ENCODE results near the gene DCANP1.
"Not testable (repeated sequence)": the region's sequence is repeated elsewhere in the genome, so short reads cannot be mapped to it uniquely, and the experiment has no call there.

DCANP1 gene, protein sequence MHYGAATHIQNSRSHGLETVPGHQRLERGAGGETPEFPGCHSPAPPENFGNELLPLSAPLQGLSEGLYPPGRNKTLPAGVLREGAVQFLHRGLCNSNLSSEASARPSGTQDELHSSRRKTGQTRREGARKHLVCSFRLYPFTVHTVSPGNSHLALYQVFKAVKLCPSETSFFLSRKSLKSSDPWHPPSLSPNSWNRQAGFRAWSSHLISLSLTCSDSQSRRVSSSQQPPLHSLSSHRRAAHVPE

DNA sequence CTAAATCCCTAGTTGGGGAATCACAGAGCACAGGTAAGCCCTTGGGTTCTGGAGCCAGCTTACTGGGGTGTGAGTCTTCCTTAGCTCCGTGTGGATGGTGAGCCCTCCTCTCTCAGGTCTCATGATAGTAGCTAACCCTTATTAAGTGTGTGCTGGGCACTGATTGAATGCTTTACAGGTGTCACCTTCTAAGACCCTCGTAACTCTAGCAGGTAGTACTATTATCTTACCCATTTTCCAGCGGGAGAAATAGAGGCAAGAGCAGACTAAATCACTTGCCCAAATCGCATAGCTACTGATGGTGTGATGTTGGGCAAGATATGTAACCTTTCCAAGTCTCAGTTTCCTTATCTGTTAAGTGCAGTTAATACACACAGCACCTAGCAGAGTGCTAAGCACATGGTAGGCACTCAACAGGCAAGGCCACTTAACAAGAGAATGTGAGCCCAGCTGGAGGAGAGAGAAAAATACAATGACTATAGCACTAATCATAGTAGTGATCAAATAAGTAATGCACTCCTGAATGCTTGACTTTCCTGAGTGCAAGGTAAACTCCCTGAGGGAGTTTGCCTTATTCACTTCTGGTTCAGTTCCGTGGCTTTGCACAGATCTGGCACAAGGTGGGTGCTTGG lies at the start of gene DCANP1:
Gene DCANP1, minus strand, starts transcription at position 51 of the 632 bp plus-strand sequence. CDS start 240 bp downstream, outside the sequence.
- DNase-seq = no peak

DNA sequence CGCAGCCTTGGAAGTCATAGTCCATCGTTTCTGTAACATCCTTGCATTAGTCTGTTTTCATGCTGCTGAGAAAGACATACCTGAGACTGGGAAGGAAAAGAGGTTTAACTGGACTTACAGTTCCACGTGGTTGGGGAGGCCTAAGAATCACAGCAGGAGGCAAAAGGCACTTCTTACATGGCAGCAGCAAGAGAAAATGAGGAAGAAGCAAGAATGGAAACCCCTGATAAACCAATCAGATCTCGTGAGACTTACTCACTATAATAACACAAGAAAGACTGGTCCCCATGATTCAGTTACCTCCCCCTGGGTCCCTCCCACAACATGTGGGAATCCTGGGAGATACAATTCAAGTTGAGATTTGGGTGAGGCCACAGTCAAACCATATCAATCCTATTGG lies 48.4 kb upstream of the DCANP1 start:
- not testable (repeated sequence) for DNase-seq

DNA sequence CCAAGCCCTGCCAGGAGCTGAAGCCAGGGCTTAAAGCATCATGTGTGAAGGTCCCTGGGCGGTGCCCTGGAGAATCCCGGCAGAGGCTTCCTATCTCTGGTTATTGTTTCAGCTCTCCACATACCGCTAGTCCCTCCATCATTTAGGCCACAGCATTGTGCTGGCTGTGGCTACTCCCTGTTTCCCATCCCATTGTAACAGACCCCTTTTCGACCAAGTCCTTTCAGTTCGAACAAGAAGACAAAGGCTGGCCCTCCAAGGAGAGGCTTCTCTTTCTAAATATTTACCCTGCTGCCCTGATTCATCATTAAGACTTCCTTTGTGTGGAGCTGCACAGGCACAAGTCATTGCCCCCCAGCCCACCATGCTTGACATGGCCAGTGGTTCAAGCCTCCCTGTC lies 47.0 kb upstream of the DCANP1 start:
- no peak for DNase-seq

DNA sequence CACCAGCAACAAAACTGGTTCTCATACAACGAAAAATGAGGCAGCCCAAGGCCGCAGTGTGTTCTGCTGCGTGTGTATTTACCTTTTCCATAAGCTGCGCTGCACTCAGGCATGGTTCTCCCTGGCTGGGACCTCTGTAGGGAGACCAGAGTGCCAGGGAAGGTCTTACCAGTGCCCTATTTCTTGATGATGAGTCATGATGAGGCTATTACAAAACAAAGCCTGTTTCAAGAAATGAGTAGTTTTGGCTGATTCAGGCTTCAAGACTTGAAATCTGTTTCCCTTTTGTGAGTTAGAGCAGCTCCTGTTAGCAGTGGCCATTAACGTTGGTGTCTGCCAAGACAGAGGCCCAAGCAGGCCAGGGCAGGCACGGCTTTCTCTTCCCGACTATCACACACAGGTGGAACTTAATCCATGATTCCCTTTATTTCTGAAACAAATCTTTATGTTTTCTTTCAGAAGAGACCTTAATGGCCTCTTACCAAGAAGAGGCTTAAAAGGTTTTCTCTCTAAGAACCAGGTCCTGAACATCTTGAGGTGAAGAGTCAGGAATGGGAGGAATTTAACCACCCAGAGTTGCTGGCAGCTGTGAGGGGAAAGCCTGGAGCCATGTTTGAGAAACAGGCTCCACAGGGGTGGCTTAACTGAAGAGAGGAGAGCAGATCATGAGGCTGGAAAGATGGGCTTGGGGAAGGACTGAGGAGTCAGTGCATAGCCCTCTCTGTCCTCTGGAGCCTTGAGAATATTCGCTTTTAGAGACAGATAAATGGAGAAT lies 46.4 kb upstream of the DCANP1 start:
- no peak for DNase-seq

DNA sequence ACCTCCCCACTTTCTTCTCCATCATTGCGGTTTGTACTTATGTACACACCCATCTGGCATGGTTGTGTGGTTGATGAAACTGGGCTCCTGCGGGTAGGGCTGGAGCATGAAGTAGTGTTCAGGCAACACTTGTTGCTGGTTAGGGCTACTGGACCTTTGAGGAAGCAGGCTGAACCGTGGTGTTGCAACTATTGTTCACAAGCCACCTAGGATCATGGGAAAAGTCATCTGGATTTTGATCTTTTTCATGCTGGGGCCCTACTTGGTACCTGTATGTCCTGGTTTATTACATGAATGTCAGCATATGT lies 45.1 kb upstream of the DCANP1 start:
- DNase-seq = no peak

DNA sequence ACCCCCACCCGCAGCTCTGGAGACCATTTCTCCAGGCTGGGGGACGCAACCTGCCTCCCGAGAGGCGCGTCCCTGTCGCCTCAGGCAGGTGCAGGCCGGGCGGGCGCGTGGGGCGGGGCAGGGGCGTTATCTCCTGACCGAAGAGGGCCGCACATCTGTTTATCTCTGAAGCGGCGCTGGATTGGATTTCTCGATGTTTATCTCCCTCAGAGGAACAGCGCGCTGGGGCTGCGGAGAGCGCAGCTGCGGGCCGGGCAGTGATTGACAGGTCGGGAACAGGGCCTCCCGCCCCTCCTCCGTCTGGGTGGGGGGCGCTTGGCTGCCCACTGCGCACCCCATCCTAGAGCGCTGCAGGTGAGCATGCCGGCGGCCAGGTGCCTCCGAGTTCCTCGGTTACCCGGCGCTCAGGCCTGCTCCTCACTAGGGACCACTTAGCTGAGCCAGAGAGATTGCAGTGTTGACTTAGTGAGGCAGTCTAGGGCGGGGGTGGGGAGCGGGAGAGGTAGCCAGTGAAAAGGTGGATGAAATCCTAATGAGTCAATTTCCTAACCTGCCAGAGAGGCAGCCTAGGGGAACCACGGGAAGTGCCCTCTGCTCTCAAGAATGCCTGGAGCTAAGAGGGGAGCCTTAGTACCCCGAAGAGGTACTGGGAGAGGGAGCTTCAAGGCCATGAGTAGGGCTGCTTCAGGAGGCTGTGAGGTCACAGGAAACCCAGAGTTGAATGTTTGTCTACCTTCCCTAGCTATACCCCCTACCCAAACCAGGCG lies 44.6 kb upstream of the DCANP1 start:
- no peak for DNase-seq

DNA sequence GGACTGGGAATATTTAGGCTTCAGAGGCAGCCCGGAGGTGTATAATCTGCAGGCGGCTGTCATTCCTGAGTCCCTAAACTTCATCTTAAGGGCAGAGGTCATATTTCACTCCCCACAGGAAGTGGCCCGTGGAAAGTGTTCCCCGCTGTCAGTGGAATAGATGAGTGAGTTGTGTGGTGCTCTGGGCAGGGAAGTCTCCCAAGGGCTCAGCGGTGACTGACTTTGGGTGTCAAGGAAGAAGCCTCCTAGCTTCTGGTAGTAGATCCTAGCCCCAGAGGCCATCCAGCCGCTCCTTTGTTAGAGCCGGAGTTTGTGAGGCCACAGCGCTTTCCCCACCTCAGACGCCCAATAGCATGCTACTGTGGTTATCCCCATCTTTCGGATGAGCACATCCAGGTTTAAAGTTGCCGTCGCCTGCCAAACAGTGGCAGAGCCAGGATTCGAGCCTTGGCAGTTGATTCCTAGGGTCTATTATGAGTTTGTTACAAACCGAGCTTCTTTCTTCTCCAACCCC lies 43.9 kb upstream of the DCANP1 start:
- DNase-seq = no peak

DNA sequence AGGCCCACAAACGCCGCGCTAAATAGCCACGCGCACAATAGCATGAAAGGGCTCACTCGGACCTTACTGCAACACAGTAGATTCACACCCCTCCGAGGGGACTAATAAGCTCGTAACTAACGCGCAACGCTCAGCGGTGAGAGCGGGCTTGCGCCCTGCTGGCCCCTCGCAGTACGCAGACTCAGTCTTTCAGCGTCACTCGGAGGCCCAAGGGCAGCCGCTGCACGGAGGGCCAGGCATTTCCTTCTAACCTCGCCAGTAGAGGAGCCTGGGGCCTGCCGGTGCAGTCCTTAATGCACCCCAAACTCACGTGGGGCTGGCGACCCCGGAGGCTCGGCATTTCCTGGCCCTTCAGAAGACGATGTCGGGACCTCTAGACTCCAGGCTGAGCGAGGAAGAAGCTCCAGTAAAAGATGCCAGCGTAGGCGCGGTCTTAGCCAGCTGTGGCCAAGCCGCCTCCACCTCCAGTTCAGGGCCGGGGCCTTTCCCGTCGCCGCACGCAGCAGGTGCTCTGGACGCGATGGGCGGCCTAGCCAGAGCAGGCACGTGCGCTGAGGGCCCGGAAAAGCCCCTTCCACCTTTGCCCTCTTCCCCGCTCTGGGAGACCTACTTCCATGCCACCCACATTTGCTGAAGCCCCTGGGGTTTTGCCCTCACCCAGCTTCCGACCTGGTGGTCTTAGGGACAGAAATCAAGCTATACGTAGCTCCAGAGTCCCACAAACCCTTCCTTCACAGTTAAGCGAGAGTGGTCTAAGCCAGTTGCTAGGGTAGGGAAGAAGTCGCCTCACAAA lies 43.3 kb upstream of the DCANP1 start:
- no peak for DNase-seq

DNA sequence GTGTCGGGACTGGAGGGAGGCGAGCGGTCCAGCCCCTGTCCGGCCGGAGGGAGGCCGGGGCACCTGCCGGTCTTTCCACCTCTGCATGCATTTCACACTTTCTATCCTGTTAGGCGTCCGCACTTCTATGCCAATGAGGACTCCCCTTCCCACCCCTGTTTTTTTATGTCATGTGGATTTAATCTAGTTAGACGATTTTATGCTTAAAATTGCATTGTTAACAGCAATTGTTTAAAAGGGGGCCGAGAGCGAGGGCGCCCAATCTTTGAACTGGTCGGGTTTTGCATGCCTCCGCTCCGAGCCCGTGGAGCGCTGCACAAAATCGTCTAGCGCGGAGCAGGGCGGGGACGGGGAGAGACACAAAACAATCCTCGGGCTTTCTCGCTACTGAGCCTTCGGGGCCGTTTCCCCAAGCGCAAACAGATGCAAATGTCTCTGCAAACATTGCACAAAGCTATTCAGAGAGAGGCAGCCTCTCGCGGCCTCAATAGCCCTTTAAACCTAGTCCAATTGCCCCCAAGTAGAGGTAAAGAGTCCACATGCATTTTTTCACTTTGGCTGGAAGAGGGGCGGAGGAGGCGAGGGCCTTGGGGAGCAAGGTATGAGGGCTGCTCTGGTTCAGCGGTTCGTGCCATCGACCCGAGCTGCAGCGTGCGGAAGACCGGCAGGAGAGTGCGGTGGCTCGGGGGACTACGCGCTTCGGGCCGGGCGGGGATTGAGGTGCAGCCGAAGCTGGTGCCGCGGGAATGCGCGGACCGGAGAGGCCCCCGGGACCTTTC lies 42.5 kb upstream of the DCANP1 start:
- DNase-seq = no peak

DNA sequence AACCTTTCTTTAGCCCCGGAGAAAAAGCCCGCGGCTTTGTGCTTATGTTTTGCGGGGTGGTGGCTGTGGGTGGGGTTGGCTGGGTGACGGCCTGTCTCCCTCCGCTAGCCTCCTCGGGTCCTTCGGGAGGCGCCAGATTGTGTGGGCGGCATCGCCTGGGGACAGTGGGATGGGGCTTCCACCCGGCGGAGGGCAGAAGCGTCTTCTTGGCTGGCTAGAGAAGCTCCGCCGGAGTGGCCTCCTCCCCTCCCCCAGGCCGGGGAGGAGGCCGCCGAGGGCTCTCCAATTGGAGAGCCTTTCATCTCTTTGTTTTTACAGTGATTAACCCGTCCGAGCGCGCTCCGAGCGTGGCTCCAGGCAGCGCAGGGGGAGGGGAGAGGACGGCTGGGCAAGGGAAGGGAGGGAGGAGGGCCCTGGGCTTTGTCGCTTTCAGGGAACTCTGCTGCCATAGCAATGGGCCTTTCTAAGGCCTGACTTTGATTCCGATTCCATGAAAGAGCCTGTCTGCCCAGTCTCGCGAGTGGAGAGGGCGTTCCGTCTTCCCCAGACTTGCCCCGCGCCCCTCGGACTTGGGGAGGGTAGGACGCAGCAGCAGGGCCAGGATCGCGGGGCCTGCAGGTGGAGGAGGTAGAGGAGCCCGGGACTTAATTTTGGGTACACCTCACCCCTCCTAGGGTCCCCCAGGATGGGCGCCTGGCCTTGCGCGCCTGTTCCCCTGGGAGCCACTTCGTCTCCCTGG lies 41.7 kb upstream of the DCANP1 start:
- DNase-seq = no peak

DNA sequence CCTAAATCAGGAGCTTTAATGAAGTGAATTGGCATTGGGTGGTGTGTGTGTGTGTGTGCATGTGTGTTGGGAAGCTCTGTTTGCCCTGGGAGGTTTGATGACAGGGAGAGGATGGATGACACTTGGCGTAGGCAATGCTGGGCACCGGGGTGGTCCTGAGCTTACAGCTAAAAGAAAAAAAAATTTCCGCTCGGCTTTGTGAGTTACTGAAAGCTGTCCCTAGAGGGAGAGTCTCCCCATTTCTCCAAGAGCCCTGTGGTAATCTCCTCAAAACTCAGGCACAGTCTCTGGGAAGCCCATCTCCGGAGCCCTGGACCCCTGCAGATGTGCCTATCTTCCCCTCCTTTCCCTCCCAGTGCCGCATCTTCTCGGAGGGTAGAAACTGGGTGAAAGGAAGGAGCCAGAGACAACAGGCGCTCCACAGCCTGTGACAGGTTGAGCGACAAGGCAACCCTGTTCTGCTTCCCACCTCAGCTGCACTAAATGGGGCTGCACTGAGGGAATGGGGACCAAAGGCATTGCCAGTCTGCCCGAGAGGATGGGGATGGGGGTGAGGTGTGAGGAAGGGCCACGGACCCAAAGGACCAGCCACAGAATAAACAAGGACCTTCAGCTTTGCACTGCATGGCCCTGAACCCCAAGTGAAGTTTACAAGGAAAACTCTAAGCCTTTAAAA lies 40.8 kb upstream of the DCANP1 start:
- DNase-seq = no peak

DNA sequence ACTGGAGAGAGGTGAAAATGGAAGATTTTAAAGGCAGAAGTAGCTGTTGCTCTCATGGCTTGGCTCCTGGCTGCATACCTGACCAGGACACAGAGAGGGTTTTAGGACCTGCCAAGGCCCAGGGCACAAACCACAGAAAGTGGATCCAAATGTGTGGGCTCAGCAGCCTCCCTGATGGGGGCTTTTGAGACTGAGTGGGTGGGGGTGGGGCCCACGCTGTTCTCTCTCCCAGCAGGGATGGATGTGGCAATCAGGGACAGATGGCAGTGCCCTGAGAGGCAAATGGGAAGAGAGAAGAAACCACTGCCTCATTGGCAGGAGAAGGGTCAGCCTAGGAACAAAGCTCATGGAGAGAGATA lies 39.9 kb upstream of the DCANP1 start:
- no peak for DNase-seq

DNA sequence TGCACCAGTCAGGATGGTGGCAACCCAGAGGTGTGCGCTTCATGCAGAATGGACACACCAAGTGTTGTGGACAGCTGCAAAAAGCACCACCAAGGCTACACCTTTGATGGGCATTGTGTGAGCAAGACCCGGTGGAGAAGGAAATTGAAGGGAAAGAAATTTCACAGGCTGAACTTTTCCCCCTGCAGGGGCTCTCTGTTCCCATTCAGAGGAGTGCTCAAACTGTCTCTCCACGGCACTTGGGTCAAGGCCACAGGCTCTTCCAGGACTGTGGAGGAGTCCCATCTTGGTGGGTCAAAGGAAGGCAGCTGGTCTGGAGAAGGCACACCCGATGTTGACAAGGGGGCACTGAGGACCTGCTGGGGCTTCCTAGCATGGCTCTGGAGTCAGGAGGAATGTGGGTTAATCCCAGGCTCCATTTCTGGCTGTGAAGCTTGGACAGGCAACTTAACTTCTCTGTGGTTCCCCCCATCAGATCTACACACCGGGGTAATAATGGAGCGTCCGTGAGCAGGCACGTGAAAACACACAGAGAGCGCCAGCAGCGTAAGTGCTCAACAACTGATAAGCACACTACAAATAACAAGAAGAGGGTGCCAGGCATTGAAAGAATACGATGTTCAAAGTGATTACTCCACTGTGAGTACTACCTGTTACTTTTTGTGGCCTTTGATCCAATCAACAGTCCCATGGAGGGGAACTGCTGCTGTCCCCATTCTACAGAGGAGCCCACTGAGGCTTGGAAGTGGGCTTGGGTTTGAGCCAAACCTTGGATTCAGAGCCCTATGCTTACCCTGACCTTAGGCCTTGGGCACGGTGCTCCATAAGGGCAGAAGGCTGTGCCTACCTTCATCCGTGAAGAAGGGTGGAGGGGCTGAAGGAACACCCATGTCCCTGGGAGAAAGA lies 39.2 kb upstream of the DCANP1 start:
- no peak for DNase-seq

DNA sequence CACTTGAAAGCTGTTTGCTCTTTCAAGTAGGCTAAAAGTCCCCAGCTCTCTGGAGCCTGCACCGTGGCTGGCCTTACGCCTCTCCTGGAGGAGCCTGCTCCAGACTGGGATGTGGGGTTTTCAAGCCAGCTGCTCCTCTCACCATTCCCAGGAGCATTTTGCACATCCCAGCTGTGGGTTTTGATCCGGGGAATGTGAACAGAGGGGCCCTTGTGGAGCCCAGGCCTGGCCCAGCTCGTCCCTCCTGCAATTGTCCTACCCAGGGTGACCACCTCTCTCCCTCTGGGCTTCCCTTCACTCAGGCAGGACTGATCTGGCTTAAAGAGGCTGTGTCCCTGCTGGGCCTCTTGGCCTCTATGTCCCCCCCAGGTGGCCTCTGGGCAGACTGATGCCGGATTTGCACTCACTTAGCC lies 37.5 kb upstream of the DCANP1 start:
- DNase-seq = no peak

DNA sequence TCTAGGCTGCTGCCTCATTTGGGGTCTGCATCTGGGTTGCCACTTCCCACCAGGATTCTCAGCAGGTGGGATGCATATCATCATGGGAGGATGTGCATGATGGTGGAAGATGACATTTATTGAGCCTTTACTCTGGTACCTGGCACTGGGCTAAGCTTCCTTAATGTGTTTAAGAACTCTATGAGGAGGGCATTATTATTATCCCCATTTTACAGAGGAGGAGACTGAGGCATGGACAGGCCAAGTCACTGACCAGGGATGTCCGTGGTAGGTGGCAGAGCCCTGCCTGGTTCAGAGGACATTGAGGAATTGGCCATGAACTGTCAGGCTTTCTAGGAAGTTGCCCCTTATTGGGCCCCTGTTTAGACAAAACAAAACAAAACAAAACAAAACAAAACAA lies 36.1 kb upstream of the DCANP1 start:
- DNase-seq = no peak

DNA sequence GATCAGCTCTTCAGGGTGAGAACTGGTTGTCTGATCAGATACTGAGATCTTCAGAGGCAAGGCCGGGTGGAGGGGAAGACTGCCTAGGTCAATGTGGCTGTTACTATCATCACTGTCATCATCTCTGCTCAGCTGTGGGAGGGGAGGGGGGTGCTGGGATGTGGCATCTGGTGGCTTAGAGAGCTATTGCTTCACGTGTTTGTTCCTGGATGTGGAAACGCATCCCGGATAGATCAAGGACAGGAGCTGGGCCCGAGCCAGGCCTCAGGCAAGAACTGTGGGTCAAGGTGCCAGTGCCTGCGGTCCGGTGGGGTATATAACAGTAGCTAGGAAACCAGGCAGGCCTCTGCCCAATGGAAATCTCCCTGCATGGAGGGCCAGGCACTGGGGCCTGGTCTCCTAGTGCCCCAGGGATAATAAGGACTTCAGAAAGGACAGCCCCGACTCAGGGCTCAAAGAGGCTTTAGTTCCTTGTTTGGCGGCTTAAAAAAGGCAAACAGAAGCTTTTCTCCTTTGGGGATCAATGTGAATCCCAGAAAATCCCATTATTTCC lies 35.3 kb upstream of the DCANP1 start:
- DNase-seq = no peak

DNA sequence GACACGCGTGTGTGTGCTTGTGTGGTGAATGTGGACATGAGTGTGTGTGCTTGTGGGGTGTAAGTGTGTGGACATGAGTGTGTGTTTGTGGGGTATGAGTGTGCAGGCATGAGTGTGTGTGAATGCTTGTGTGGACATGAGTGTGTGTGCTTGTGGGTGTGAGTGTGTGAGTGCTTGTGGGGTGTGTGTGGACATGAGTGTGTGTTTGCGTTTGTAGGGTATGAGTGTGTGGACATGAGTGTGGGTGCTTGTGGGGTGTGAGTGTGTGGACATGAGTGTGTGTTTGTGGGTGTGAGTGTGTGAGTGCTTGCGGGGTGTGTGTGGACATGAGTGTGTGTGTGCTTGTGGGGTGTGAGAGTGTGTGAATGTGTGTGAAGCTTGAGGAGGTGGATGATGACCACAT lies 34.8 kb upstream of the DCANP1 start:
- no peak for DNase-seq

DNA sequence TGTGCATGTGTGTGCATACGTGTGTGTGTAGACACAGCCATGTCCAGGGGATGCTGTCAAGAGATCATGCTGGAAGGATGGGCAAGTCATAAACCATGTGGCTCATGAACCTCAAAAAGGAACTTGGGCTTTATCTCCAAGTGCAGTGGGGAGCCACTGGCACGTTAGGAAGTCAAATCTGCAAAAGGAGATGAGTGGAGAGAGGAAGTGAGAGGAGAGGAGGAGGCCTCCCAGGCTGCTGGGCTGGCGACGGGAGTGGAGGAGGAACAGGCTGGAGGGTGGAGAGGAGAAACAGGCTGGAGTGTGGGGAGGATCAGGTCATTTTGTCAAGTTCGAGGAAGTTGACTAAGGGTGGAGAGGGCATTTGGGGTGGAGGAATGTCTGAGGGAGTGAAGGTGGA lies 34.2 kb upstream of the DCANP1 start:
- DNase-seq = no peak

DNA sequence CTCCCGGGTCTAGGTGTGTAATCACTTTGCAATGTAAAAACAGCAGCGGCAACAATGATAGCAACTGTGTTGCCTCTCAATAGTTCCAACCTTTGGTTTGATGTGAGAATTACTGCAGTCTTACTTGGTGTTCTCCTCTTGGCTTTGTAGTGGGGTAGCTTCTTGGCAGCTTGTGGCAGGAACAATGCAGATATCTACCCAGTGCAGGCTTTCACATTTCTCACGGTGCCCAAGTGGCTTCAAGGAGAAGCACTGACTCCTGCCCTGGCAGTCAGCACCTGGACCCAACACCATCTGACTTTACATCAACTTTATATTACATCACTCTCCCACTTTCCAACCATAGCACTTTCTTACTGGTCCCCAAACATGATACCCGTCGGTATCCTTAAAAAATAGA lies 33.4 kb upstream of the DCANP1 start:
- DNase-seq = no peak

Measured in stimulated activated CD4-positive, alpha-beta T cell treated with anti-CD3 and anti-CD28 coated beads, Interleukin-2, amount 100 ng/mL, for 48 hours (primary cell).